Inferior parietal cortex (tissue), 1 donor: ENCODE measurements around the gene TMCO6.
"Not testable (repeated sequence)": the region's sequence is repeated elsewhere in the genome, so short reads cannot be mapped to it uniquely, and the experiment has no call there.

Experiments used
- DNase-seq: peaks from one replicate; pipeline ENCODE4 v3.0.0-alpha.2; 2016; ENCODE audit errors: extremely low spot score

TMCO6 gene

GRCh38 chr5:140630292-140631035, 8.8 kb upstream of the TMCO6 start:
- no peak for DNase-seq

GRCh38 chr5:140631036-140631417, 8.2 kb upstream of the TMCO6 start:
- DNase-seq: no peak

GRCh38 chr5:140631831-140632365, 7.4 kb upstream of the TMCO6 start:
- no peak for DNase-seq

- no peak for DNase-seq
Observed at GRCh38 chr5:140632366-140633020, 6.8 kb upstream of the TMCO6 start.

- DNase-seq: no peak
Observed at GRCh38 chr5:140633021-140633471, 6.2 kb upstream of the TMCO6 start, which contains the start of gene CD14. TSS of gene CD14 (minus strand) at chr5:140633175. CDS start at chr5:140633071, 104 bp downstream.

GRCh38 chr5:140633501-140633900, 5.8 kb upstream of the TMCO6 start:
- no peak for DNase-seq

GRCh38 chr5:140634103-140634502, 5.1 kb upstream of the TMCO6 start:
- DNase-seq: no peak

- no peak for DNase-seq
Observed at GRCh38 chr5:140635291-140636257, 3.7 kb upstream of the TMCO6 start.

- no peak for DNase-seq
Observed at GRCh38 chr5:140637371-140638100, 1.7 kb upstream of the TMCO6 start.

GRCh38 chr5:140638898-140639147, 428 bp upstream of the TMCO6 start:
- DNase-seq: not testable (repeated sequence)

GRCh38 chr5:140641716-140642115, 2.5 kb downstream of the TMCO6 start:
- DNase-seq: no peak

GRCh38 chr5:140642718-140643117, 3.5 kb downstream of the TMCO6 start:
- no peak for DNase-seq

GRCh38 chr5:140647042-140647419, 7.8 kb downstream of the TMCO6 start:
- no peak for DNase-seq

- no peak for DNase-seq
Observed at GRCh38 chr5:140658870-140659269, 19.6 kb downstream of the TMCO6 start.

GRCh38 chr5:140660371-140660770, 21.1 kb downstream of the TMCO6 start:
- DNase-seq: not testable (repeated sequence)

GRCh38 chr5:140664030-140664358, 24.7 kb downstream of the TMCO6 start:
- no peak for DNase-seq

- DNase-seq: peak; percentile 96
Observed at GRCh38 chr5:140664359-140665119, 25.3 kb downstream of the TMCO6 start, which contains the start of gene WDR55. TSS of gene WDR55 (plus strand) at chr5:140664904. CDS start at chr5:140664913, 9 bp downstream.

- DNase-seq: not testable (repeated sequence)
Observed at GRCh38 chr5:140671035-140671434, 31.8 kb downstream of the TMCO6 start.

- DNase-seq: no peak
Observed at GRCh38 chr5:140671472-140672125, 32.3 kb downstream of the TMCO6 start.
